HG03196 (cell line): Measurements from ENCODE around the gene ANKUB1.
"Not testable (repeated sequence)": the region's sequence is repeated elsewhere in the genome, so short reads cannot be mapped to it uniquely, and the experiment has no call there.

ENCODE experiments used
- ATAC-seq: cut with Tn5 transposase; IDR thresholded peaks from one replicate; pipeline ENCODE4 v1.9.1; 2021; ENCODE audit not compliant: unreplicated experiment

Gene ANKUB1, protein sequence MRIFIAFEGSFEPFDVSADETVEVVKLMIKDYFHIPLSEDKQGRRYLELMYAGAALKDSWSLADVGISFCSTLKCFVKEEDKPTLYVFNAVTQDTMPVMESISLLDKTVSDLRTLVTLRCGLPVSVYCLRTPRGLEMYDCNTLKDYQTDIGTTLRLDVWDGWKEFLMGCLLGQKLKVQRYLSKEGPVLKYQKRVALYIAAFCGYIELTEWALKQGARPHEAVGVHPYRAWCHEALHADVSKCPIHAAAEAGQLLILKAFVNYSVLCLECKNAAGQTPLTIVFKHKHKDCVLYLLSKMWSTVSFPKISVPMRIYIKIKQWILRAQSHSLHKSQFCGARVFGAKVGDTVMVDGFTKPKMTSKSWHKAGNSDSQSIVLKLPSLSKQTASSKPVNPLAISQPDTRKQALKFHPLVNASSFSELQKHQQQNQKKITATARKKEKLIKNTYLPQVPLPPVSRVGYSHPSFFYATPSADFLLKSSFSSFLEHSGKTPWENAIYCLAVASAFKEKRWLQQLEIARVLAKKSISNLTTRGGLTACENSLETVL

GRCh38 chr3:149792452-149793270 lies at the start of gene ANKUB1:
Gene ANKUB1, minus strand, starts transcription at chr3:149792554. Its CDS starts 188 bp downstream, at chr3:149792366.
- no peak for ATAC-seq

DNA sequence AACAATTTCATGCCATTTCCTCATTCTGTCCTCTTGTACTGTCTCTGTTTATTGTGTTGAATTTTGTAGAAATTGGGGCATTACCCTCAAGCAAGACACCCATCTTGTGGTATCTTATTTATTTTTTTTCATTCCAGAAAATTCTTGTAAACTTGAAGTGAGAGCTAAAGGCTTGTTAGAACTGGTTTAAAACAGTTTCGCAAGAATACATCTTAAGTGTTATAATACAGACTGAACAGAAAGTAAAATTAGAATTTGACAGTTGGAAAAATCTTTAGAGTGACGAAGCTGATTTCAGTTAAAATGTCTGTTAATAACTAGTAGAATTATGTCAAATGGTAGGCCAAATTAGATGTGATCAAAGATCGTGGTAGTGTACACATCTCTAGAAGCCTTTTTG lies 47.5 kb upstream of the ANKUB1 start:
- ATAC-seq, result no peak

GRCh38 chr3:149839469-149839868 lies 47.1 kb upstream of the ANKUB1 start:
- ATAC-seq, result not testable (repeated sequence)

- ATAC-seq, result not testable (repeated sequence)
Measured at GRCh38 chr3:149838491-149838890, 46.1 kb upstream of the ANKUB1 start.

DNA sequence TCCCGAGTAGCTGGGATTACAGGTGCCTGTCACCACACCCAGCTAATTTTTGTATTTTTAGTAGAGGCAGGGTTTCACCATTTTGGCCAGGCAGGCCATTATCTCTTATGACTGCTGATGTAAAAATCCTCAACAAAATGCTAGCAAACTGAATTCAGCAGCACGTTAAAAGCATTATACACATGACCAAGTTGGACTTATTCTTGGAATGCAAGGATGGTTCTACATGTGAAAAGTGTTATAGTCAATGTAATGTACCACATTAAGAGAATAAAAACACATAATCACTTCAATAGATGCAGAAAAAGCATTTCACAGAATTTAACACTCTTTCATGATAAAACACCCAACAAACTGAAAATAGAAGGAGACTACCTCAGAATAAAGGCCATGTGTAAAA lies 40.9 kb upstream of the ANKUB1 start:
- no peak for ATAC-seq

GRCh38 chr3:149832086-149832485 lies 39.7 kb upstream of the ANKUB1 start:
- no peak for ATAC-seq

- no peak for ATAC-seq
Measured at GRCh38 chr3:149831321-149831720, 39.0 kb upstream of the ANKUB1 start.

- ATAC-seq, result no peak
Measured at GRCh38 chr3:149830902-149831301, 38.5 kb upstream of the ANKUB1 start.

DNA sequence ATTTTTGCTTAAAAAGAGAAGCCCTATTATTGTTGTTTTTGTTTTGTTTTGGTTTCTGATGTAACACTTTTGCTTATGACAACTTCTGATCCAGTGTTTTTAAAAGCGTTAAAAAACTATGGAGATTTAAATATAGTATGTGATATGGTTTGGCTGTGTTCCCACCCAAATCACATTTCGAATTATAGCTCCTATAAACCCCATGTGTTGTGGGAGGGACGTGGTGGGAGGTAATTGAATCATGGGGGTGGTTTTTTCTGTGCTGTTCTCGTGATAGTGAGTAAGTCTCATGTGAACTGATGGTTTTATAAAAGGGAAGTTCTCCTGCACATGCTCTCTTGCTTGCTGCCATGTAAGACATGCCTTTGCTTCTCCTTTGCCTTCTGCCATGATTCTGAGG lies 37.3 kb upstream of the ANKUB1 start:
- ATAC-seq, result not testable (repeated sequence)

DNA sequence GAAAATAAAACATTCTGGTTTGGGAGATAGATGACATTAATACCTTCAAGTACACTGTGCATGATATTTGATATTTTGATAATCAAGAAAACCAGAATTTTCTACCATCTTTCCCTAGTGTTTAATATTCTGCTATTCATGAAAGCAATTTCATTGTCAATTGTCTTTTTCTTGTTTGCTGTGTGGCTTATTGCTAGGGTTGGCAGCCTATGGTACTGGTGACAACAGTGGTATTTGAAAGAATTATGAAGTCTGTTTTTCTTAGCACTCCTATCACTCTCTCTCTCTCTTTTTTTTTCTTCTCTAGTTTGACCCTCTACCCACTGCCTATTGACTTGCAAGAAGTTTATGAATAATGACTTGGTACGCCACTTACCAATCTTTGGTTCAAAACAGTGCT lies 36.0 kb upstream of the ANKUB1 start:
- ATAC-seq, result no peak

DNA sequence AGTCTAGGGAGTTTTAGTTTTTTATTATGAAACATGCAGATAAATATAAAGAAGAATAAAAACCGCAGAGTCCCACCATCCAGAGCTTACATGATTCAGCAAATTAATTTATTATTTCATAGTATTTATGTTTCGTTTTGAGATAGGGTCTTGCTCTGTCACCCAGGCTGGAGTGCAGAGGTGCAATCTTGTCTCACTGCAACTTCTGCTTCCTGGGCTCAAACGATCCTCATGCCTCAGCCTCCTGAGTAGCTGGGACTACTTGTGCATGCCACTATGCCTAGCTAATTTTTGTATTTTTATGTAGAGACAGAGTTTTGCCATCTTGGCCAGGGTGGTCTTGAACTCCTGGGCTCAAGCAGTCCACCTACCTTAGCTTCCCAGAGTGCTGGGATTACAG lies 34.3 kb upstream of the ANKUB1 start:
- ATAC-seq, result no peak

- ATAC-seq, result no peak
Measured at GRCh38 chr3:149820183-149820582, 27.8 kb upstream of the ANKUB1 start.

DNA sequence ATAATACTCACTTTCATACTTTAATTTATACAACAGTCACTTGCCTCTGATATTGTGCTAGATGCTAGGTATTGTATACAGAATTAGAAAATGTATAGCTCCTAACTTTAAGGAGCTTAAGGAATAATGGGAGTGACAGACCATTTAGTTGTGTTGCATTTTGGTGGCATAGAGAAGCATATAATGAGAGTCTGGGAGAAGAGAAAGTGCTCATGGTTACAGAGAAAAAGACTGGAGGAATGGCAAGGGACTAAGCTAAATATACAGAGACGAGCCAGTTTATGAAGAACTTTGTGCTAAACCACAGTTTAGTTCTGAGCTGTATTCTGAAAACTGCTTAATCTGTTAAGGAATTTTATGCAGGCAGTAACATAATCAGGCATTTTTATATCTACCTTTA lies 27.1 kb upstream of the ANKUB1 start:
- ATAC-seq, result no peak

GRCh38 chr3:149816986-149817385 lies 24.6 kb upstream of the ANKUB1 start:
- no peak for ATAC-seq

DNA sequence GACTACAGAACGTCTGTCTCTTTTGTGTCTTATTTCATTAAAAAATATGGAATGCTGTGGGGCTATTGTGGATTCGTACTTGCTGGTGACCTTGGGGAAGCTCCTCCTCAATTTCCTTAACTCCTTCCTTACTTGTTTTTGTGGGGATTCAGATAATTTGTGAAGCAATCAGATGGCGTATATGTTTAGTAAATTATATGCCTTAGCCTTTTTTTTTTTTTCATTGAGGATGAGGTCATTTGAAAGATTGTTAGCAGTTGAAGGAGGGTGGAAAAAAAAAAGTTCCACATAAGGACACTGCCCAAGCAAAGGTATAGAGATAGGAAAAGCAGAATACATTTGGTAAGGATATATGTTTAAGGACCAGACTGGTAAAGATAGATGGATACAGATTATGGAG lies 24.0 kb upstream of the ANKUB1 start:
- ATAC-seq, result no peak

DNA sequence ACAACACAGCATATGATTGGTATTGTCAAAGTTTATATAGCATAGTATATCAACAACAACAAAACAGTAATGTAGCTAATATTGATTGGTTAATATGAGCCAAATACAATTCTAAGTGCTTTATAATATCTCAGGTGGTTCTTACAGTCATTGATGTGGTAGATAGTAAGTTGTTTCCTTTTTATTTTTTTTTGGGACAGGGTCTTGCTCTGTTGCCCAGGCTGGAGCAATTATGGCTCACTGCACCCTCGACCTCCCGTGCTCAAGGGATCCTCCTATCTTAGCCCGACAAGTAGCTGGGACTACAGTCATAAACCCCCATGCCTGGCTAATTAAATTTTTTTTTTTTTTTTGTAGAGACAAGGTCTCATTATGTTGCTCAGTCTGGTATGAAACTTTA lies 23.4 kb upstream of the ANKUB1 start:
- ATAC-seq, result no peak

GRCh38 chr3:149815321-149815720 lies 23.0 kb upstream of the ANKUB1 start:
- no peak for ATAC-seq

DNA sequence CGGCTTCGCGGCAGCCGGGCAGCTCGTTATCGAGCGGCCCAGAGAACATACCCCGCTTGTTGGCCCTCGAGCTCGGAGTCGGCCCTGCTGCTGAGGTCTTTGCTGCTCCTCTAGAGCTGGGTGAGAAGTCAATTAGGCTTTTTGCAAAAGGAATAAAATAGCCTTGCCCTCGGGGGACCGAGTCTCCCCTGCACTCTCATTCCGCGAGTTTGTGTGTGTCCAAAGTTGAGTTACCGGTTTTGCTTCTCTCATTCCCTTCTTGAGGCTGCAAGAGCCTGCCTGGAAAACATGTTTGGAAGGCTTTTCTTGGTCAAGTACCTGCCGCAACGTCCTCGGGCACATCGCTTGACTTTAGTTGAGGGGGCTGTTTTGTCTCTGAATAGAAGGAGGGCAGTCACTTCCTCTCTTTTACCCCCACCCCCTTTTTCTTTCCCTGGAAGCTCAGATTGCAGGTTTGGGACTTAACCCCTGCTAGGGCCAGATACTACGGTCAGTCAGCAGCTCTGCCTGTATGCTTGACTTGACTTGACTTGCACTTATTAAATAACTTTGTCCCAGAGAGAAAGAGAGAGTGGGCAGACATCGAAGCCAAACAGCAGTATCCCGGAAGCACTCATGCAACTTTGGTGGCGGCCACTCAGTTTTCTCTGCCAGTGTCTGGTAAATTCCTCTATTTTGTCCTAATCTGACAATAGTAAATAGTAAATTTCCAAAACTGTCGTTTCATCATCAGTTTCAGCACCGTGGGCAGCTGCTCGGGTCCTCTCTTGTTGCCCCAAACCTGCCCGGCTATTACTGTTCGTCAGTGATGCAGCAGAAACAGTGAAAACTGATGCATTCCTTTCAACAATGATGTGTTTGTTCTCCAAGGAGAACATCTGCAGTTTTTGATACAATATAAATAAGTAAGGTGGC lies 21.3 kb upstream of the ANKUB1 start:
- peak; percentile 12 for ATAC-seq

DNA sequence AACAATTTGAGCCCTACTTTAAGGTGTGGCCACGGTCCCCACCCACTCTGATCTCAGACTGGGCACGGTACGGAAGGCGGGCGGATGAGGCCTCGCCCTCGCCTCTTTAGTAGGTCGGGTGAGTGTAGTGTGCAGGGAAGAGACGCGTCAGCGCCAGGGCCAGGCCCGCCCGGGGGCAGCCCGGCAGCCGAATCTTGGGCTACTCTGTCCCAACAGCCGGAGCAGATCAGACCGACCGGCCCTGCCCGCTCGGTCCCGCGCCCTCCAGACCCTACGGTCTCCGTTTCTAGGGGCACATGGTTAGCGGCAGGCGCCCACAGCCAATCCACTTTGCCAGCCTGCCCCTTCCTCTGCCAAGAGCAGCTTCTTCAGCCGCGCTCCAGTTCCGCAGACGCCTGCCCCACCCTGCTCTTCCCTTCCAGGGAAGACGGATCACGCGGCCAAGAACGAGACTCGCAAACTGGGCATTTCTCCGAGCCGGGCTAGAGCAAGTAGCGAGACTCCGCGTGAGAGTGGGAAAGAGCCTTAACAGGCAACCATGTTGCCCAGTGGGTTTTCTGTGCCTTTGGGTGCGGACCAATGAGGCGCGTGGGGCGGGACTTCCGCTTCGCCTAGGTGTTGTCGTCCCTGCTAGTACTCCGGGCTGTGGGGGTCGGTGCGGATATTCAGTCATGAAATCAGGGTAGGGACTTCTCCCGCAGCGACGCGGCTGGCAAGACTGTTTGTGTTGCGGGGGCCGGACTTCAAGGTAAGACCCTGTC lies 20.4 kb upstream of the ANKUB1 start, which contains the start of gene RNF13:
Gene RNF13, plus strand, starts transcription at position 610 of the 761 bp plus-strand sequence. CDS start 32,812 bp downstream, outside the sequence.
- ATAC-seq, result peak; percentile 94

GRCh38 chr3:149812165-149812605 lies 19.8 kb upstream of the ANKUB1 start:
- no peak for ATAC-seq
